ENCODE data around the gene SLFNL1.

GRCh38 chr1:41018018-41018410, 3.5 kb downstream of the SLFNL1 start:
- TF ChIP-seq MAX (IDR thresholded peaks at IDR 0.05) (no peak), EP300 (IDR thresholded peaks at IDR 0.05; ENCODE audit: borderline replicate concordance) (no peak), RAD21 (IDR thresholded peaks at IDR 0.05; ENCODE audit: low read depth) (no peak), CREB1 (IDR thresholded peaks at IDR 0.05; ENCODE audit: low read depth) (no peak), TCF12 (IDR thresholded peaks at IDR 0.05; ENCODE audit: low read depth) (no peak), TAF1 (IDR thresholded peaks at IDR 0.05; ENCODE audit: low read depth) (no peak), REST (IDR thresholded peaks at IDR 0.05; ENCODE audit: low read depth) (no peak)
